ENCODE measurements around the gene BICRAL.
"Not testable (repeated sequence)": the region's sequence is repeated elsewhere in the genome, so short reads cannot be mapped to it uniquely, and the experiment has no call there.

Gene BICRAL

DNA sequence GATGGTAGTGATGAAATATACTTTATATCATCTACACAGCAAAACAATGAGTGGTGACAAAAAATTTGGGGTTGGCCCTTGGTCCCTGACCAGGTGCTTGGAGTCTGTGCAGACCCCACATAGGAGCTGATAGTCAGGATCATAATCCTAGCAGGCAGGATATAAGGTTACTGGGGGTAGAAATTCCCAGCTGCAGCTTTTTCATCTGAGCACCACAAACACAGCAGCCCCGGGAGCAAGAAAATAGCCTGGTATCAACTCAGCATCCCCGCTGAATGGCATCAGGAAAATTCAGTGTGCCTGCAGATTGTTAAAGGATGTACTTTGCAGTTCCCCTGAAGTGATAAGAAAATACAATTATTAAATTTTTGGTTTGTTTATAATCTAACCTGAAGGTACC, 69.7 kb downstream of the BICRAL start:
- Histone ChIP-seq H3K4me1 (ENCODE audit: insufficient read depth, low read length) (no peaks in the 10 kb centered on the region), H3K4me3 (ENCODE audit: low read length) (no peak overlapping the region), H3K27ac (ENCODE audit: low read depth, low read length) (no peak overlapping the region), H3K9ac (ENCODE audit: low read depth, low read length) (no peak overlapping the region), H3K9me3 (ENCODE audit: insufficient read depth, low read depth, low read length) (no peaks in the 10 kb centered on the region), H3K36me3 (ENCODE audit: insufficient read depth, low read length) (peaks cover 37% of the 10 kb centered on the region), H3K27me3 (ENCODE audit: insufficient read depth, low read length) (no peaks in the 10 kb centered on the region)
- 100% methylated on average over 2 of the region's 2 CpGs for WGBS

DNA sequence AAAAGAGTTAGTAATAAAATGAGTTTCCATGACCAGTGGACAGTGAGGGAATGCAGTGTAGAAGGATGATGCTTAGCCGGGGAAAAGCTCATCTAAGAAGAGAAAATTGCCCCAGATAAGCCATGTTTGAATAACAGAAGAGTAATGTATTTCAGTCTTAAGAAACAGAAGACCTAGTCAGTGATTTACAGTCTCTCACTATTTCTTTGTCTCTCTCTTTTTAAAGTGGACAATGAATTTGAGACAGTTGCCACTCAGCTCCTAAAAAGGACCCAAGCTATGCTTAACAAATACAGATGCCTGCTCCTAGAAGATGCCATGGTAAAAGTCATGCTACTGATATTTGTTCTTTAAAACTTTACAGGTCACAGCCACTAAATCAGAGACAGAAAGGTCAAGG, 78.2 kb downstream of the BICRAL start:
- peaks cover 75% of the 10 kb centered on the region for H3K36me3 ChIP-seq (ENCODE audit: insufficient read depth, low read length)
- H3K4me3 ChIP-seq (ENCODE audit: low read length) = no peak overlapping the region
- H3K9me3 ChIP-seq (ENCODE audit: insufficient read depth, low read depth, low read length) = no peaks in the 10 kb centered on the region
- H3K9ac ChIP-seq (ENCODE audit: low read depth, low read length) = no peak overlapping the region
- WGBS = 96% methylated on average over 1 of the region's 1 CpG
- no peaks in the 10 kb centered on the region for H3K27me3 ChIP-seq (ENCODE audit: insufficient read depth, low read length)
- H3K27ac ChIP-seq (ENCODE audit: low read depth, low read length) = no peak overlapping the region
- no peaks in the 10 kb centered on the region for H3K4me1 ChIP-seq (ENCODE audit: insufficient read depth, low read length)

DNA sequence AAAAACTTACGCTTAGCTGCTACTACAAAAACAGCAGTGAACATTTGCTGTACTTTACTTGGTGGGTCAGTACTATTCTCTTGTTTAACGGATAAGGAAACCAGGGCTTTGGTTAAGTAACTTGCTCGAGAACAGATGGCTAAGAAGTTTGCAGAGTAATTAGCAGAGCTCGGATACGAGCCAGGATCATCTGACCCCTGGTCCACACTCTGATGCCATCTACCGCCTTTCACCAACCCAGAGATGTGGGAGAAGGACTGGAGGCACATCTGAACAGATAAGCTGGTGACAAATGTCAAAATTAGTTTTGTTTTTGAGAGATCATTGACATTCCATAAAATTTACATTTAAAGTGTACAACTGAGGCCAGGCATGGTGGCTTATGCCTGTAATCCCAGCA, 78.6 kb downstream of the BICRAL start:
- no peak overlapping the region for H3K27ac ChIP-seq (ENCODE audit: low read depth, low read length)
- H3K4me3 ChIP-seq (ENCODE audit: low read length) = no peak overlapping the region
- no peak overlapping the region for H3K9ac ChIP-seq (ENCODE audit: low read depth, low read length)
- no peaks in the 10 kb centered on the region for H3K9me3 ChIP-seq (ENCODE audit: insufficient read depth, low read depth, low read length)
- no peaks in the 10 kb centered on the region for H3K4me1 ChIP-seq (ENCODE audit: insufficient read depth, low read length)
- WGBS = 94% methylated on average over 6 of the region's 6 CpGs
- H3K36me3 ChIP-seq (ENCODE audit: insufficient read depth, low read length) = peaks cover 74% of the 10 kb centered on the region
- no peaks in the 10 kb centered on the region for H3K27me3 ChIP-seq (ENCODE audit: insufficient read depth, low read length)

DNA sequence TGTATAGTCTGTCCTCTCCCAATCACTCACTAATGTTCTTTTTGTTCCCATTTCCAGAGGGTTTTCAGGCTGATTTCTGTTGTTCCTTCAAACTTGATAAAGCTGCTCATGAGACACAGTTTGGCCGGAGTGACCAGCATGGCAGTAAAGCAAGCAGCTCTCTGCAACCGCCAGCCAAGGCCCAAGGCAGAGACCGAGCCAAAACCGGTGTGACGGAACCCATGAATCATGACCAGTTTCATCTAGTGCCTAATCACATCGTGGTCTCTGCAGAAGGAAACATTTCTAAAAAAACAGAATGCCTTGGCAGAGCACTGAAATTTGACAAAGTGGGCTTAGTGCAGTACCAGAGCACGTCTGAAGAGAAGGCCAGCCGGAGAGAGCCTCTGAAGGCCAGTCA, 82.8 kb downstream of the BICRAL start:
- Histone ChIP-seq H3K4me1 (ENCODE audit: insufficient read depth, low read length) (no peaks in the 10 kb centered on the region), H3K27me3 (ENCODE audit: insufficient read depth, low read length) (no peaks in the 10 kb centered on the region), H3K9ac (ENCODE audit: low read depth, low read length) (no peak overlapping the region), H3K36me3 (ENCODE audit: insufficient read depth, low read length) (peaks cover 73% of the 10 kb centered on the region), H3K4me3 (ENCODE audit: low read length) (no peak overlapping the region), H3K27ac (ENCODE audit: low read depth, low read length) (no peak overlapping the region), H3K9me3 (ENCODE audit: insufficient read depth, low read depth, low read length) (no peaks in the 10 kb centered on the region)
- WGBS = 95% methylated on average over 8 of the region's 8 CpGs

DNA sequence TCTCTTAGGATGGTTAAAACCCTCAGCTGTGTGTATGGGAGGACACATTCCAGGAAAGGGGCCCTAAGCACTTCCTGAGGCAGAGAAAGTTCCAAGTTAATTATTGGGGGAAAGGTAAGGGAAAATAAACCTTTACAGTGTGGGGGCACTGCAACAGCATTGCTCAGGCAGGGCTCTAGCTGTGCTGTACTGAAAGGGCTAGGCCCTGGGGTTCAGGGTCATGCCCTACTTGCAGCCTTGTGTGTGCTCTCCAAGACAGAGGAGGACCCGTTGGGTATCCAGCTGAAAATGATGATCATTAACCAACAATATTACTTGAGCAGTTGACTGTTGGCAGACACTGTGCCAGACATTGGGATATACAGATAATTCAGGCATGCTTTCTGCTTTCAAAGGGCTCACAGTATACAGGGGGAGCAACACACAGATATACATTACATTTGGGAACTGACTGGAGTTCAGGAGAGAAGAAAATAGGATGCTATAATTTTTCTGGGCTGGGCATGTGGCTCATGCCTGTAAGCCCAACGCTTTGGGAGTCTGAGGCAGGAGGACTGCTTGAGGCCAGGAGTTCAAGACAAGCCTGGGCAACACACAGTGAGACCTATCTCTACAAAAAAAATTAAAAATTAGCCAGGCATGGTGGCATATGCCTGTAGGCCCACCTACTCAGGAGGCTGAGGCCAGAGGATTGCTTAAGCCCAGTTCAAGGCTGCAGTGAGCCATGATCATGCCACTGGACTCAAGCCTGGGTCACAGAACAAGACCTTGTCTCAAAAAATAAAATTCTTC, 88.5 kb downstream of the BICRAL start:
- Histone ChIP-seq H3K9me3 (ENCODE audit: insufficient read depth, low read depth, low read length) (no peaks in the 10 kb centered on the region), H3K9ac (ENCODE audit: low read depth, low read length) (no peak overlapping the region), H3K27me3 (ENCODE audit: insufficient read depth, low read length) (no peaks in the 10 kb centered on the region), H3K4me3 (ENCODE audit: low read length) (no peak overlapping the region), H3K27ac (ENCODE audit: low read depth, low read length) (no peak overlapping the region), H3K36me3 (ENCODE audit: insufficient read depth, low read length) (peaks cover 29% of the 10 kb centered on the region), H3K4me1 (ENCODE audit: insufficient read depth, low read length) (no peaks in the 10 kb centered on the region)
- WGBS = 94% methylated on average over 2 of the region's 2 CpGs

DNA sequence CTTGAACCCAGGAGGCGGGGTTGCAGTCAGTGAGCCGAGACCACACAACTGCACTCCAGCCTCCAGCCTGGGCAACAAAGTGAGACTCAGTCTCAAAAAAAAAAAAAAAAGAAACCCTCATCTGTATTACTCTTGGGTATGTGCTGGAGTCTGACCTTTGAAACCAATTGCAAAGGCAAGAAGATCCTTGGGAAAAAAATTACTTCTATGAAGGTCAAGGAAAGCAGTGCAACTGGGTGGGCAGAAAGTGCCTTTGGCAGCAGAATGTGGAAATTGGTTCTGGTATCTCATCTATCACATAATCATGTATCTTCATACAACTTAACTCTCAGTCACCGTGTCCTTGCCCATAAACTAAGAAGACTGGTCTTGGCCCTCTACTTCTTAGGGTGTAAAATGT, 89.9 kb downstream of the BICRAL start:
- H3K4me3 ChIP-seq (ENCODE audit: low read length) = no peak overlapping the region
- H3K4me1 ChIP-seq (ENCODE audit: insufficient read depth, low read length) = no peaks in the 10 kb centered on the region
- no peaks in the 10 kb centered on the region for H3K27me3 ChIP-seq (ENCODE audit: insufficient read depth, low read length)
- H3K36me3 ChIP-seq (ENCODE audit: insufficient read depth, low read length) = peaks cover 17% of the 10 kb centered on the region
- H3K9ac ChIP-seq (ENCODE audit: low read depth, low read length) = no peak overlapping the region
- no peak overlapping the region for H3K27ac ChIP-seq (ENCODE audit: low read depth, low read length)
- 94% methylated on average over 3 of the region's 3 CpGs for WGBS
- H3K9me3 ChIP-seq (ENCODE audit: insufficient read depth, low read depth, low read length) = no peaks in the 10 kb centered on the region

DNA sequence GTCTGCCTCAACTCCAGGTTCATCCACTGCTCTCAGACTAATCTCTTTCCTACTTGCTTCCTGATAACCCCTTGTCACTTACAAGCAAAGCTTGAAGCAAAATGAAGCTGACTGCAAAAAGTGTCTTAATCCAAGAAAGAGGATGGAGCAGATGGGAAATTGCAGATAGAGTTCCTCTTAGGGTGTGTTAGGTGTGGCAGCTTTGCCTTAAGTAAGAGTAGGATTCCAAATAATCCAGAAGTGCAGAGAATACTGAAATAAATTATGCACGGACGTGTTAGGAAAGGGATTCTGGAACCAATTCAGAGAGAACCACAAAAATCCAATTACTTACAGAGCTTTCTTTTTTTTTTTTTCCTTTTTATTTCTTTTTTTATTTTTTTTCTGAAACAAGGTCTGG, 91.5 kb downstream of the BICRAL start:
- H3K9ac ChIP-seq (ENCODE audit: low read depth, low read length) = no peak overlapping the region
- no peaks in the 10 kb centered on the region for H3K9me3 ChIP-seq (ENCODE audit: insufficient read depth, low read depth, low read length)
- H3K4me1 ChIP-seq (ENCODE audit: insufficient read depth, low read length) = no peaks in the 10 kb centered on the region
- H3K27me3 ChIP-seq (ENCODE audit: insufficient read depth, low read length) = no peaks in the 10 kb centered on the region
- H3K36me3 ChIP-seq (ENCODE audit: insufficient read depth, low read length) = peaks cover 3% of the 10 kb centered on the region; the same call in 1 of the 2 replicates
- H3K4me3 ChIP-seq (ENCODE audit: low read length) = no peak overlapping the region
- 100% methylated on average over 2 of the region's 2 CpGs for WGBS
- H3K27ac ChIP-seq (ENCODE audit: low read depth, low read length) = no peak overlapping the region

DNA sequence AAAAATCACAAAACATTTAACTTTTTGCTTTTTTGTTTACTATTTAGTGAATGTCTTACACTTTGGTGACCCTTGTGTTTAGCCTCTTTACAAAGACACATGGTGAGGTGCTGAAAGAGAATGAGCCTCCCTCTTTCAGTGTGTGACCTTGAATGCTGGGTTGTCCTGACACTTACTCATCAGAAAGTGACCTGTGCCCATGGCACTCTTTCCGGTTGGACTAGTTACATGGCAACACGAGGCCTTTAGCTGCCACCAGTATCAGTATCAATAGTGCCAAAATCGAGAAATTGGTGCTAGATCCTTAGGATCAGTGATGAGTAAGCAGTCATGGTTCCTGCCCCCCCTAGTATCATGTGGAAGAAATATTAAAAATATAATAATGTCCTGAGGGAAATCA, 95.8 kb downstream of the BICRAL start:
- H3K27ac ChIP-seq (ENCODE audit: low read depth, low read length) = no peak overlapping the region
- H3K36me3 ChIP-seq (ENCODE audit: insufficient read depth, low read length) = peaks cover 17% of the 10 kb centered on the region
- WGBS = 94% methylated on average over 3 of the region's 3 CpGs
- H3K27me3 ChIP-seq (ENCODE audit: insufficient read depth, low read length) = no peaks in the 10 kb centered on the region
- H3K4me1 ChIP-seq (ENCODE audit: insufficient read depth, low read length) = no peaks in the 10 kb centered on the region
- no peak overlapping the region for H3K9ac ChIP-seq (ENCODE audit: low read depth, low read length)
- H3K4me3 ChIP-seq (ENCODE audit: low read length) = no peak overlapping the region
- H3K9me3 ChIP-seq (ENCODE audit: insufficient read depth, low read depth, low read length) = no peaks in the 10 kb centered on the region

DNA sequence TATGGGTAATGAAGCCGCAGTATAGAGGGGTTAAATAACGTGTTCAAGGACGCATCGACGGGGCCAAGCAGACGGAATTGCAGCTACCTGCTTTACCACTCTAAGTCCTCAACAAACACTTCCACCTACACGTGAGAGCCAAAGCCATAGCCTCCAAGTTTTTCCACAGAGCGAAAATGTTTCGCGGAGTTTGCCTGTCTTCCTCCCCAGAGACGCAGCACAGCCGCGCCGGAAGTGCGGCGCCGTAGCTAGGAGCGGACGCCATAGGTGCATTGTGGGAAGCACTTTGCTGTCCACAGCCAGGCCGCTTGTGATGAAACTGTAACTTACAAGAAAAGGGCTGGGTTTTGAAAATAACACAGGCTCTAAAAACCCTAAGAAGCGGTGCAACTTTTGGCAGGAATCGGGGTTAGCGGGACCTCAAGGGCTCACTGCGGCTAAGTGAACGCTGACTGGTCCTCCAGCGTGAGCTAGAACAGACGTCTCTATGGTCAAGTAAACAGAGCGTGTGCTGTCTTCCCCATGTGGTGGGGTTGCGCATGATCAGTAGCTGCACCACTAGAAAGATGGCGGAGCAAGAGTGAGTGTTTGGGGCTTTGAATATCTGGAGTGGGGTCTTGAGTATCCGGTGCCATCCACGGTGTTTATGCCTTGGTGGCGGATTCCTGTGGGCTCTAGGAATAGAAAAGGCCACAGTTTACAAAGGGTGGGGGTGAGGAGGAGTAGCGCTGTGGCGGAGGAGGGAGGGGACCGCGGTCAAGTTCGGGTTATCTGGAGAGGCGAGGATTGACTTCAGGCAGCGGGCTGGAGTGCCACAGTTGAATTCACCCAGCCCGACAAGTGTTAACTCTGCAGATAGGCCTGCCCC, 97.8 kb downstream of the BICRAL start, which contains the start of gene RPL7L1:
RPL7L1 (plus strand) TSS at position 245 of the 868 bp plus-strand sequence; CDS start at position 540, 295 bp downstream.
- Histone ChIP-seq H3K4me3 (ENCODE audit: low read length) (peak within 1 kb of the TSS; percentile 88), H3K9ac (ENCODE audit: low read depth, low read length) (peak within 1 kb of the TSS; percentile 93), H3K27ac (ENCODE audit: low read depth, low read length) (peak within 1 kb of the TSS; percentile 92), H3K27me3 (ENCODE audit: insufficient read depth, low read length) (no peaks in the 10 kb centered on the region), H3K36me3 (ENCODE audit: insufficient read depth, low read length) (peaks cover 36% of the 10 kb centered on the region), H3K9me3 (ENCODE audit: insufficient read depth, low read depth, low read length) (no peaks in the 10 kb centered on the region), H3K4me1 (ENCODE audit: insufficient read depth, low read length) (no peaks in the 10 kb centered on the region)
- WGBS = under 1% methylated on average over 39 of the region's 41 CpGs

DNA sequence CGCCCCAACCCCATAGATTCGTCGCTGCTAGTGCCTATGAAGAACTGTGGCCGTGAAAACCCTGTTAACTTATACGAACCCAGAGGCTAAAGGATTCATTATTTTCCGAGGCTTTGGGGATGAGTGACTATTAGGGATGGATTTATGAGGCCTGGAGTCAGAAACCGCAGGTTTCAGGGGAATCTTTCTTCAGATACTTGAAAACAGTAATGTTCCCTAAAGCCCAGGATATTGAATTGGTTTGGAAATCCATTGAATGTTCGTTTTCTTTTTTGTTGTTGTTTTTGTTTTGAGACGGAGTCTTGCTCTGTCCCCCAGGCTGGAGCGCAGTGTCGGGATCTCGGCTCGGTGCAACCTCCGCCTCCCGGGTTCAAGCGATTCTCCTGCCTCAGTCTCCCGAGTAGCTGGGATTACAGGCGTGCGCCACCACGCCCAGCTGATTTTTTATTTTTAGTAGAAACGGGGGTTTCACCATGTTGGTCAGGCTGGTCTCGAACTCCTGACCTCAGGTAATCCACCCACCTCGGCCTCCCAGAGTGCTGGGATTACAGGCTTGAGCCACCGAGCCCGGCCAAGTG, 98.5 kb downstream of the BICRAL start:
- Histone ChIP-seq H3K27ac (ENCODE audit: low read depth, low read length) (peak overlapping the region; percentile 92), H3K36me3 (ENCODE audit: insufficient read depth, low read length) (peaks cover 43% of the 10 kb centered on the region), H3K9ac (ENCODE audit: low read depth, low read length) (peak overlapping the region; percentile 93), H3K4me3 (ENCODE audit: low read length) (peak overlapping the region; percentile 88)
- 20% methylated on average over 25 of the region's 25 CpGs for WGBS
- not testable (repeated sequence) for H3K9me3 ChIP-seq (ENCODE audit: insufficient read depth, low read depth, low read length); H3K27me3 ChIP-seq (ENCODE audit: insufficient read depth, low read length); H3K4me1 ChIP-seq (ENCODE audit: insufficient read depth, low read length)

DNA sequence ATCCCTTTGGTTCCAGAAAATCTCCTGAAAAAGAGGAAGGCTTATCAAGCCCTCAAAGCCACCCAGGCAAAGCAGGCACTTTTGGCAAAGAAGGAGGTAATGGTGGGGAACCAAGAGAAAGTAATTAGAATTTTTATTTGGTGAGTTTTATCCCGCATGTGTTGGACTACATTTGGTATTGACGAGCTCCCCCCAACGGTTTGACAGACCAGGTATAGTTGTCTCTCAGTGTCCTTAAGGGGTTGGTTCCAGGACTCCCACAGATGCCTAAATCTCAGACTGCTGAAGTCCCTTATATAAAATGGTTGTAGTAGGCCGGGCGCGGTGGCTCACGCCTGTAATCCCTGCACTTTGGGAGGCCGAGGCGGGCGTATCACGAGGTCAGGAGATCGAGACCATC, 99.0 kb downstream of the BICRAL start:
- H3K27me3 ChIP-seq (ENCODE audit: insufficient read depth, low read length); H3K27ac ChIP-seq (ENCODE audit: low read depth, low read length); H3K4me1 ChIP-seq (ENCODE audit: insufficient read depth, low read length); H3K9me3 ChIP-seq (ENCODE audit: insufficient read depth, low read depth, low read length): not testable (repeated sequence)
- Histone ChIP-seq H3K4me3 (ENCODE audit: low read length) (peak overlapping the region; percentile 88), H3K36me3 (ENCODE audit: insufficient read depth, low read length) (peaks cover 49% of the 10 kb centered on the region), H3K9ac (ENCODE audit: low read depth, low read length) (peak overlapping the region; percentile 93)
- WGBS = 87% methylated on average over 12 of the region's 12 CpGs

Data from HUES64 (cell line).